ENCODE results near the gene DNAI1. TPM values are rescaled to one million over a fixed set of nuclear protein-coding genes. Genes with fewer than 3 reads are reported as not detected.

The DNAI1 gene
- total RNA-seq, 1 donor from 2014 or later: 1.5 TPM

GRCh38 chr9:34458959-34459340, 345 bp downstream of the DNAI1 start:
- peak overlapping the region; percentile 94 for H3K4me3 Mint-ChIP-seq

GRCh38 chr9:34459356-34459755, 751 bp downstream of the DNAI1 start:
- no peak for DNase-seq (ENCODE audit: low read depth, low spot score)
- Mint-ChIP-seq H3K27me3 (ENCODE audit: low read depth) (peaks cover 3% of the 10 kb centered on the region), H3K36me3 (ENCODE audit: low read depth) (no peaks in the 10 kb centered on the region), H3K4me3 (peak overlapping the region; percentile 94), H3K4me1 (peaks cover 35% of the 10 kb centered on the region), H3K27ac (ENCODE audit: unreplicated experiment) (no peak overlapping the region), H3K9me3 (no peaks in the 10 kb centered on the region)
- no peak for TF ChIP-seq CTCF (conservative IDR thresholded peaks at IDR 0.05)

More at GRCh38 chr9:34458959-34459340, 345 bp downstream of the DNAI1 start:
- peaks cover 3% of the 10 kb centered on the region for H3K27me3 Mint-ChIP-seq (ENCODE audit: low read depth)
- TF ChIP-seq CTCF (conservative IDR thresholded peaks at IDR 0.05): no peak
- no peaks in the 10 kb centered on the region for H3K9me3 Mint-ChIP-seq
- DNase-seq (ENCODE audit: low read depth, low spot score): no peak
- H3K27ac Mint-ChIP-seq (ENCODE audit: unreplicated experiment): peak overlapping the region; percentile 15
- peaks cover 36% of the 10 kb centered on the region for H3K4me1 Mint-ChIP-seq
- H3K36me3 Mint-ChIP-seq (ENCODE audit: low read depth): no peaks in the 10 kb centered on the region

GRCh38 chr9:34459941-34460340, 1.3 kb downstream of the DNAI1 start:
- Mint-ChIP-seq H3K4me3 (peak overlapping the region; percentile 81), H3K27me3 (ENCODE audit: low read depth) (peaks cover 3% of the 10 kb centered on the region), H3K27ac (ENCODE audit: unreplicated experiment) (peak overlapping the region; percentile 59), H3K9me3 (no peaks in the 10 kb centered on the region), H3K36me3 (ENCODE audit: low read depth) (no peaks in the 10 kb centered on the region), H3K4me1 (peaks cover 35% of the 10 kb centered on the region)
- DNase-seq (ENCODE audit: low read depth, low spot score): no peak
- no peak for TF ChIP-seq CTCF (conservative IDR thresholded peaks at IDR 0.05)

- no peak for DNase-seq (ENCODE audit: low read depth, low spot score)
- Mint-ChIP-seq H3K4me3 (no peak overlapping the region), H3K4me1 (peaks cover 36% of the 10 kb centered on the region), H3K9me3 (no peaks in the 10 kb centered on the region), H3K27ac (ENCODE audit: unreplicated experiment) (no peak overlapping the region), H3K36me3 (ENCODE audit: low read depth) (no peaks in the 10 kb centered on the region), H3K27me3 (ENCODE audit: low read depth) (peaks cover 3% of the 10 kb centered on the region)
- no peak for TF ChIP-seq CTCF (conservative IDR thresholded peaks at IDR 0.05)
Measured at GRCh38 chr9:34463098-34463900, 4.7 kb downstream of the DNAI1 start.

- no peak overlapping the region for H3K27ac Mint-ChIP-seq (ENCODE audit: unreplicated experiment)
- TF ChIP-seq CTCF (conservative IDR thresholded peaks at IDR 0.05): no peak
- peaks cover 33% of the 10 kb centered on the region for H3K4me1 Mint-ChIP-seq
- H3K9me3 Mint-ChIP-seq: no peaks in the 10 kb centered on the region
- DNase-seq (ENCODE audit: low read depth, low spot score): no peak
- H3K36me3 Mint-ChIP-seq (ENCODE audit: low read depth): no peaks in the 10 kb centered on the region
- no peak overlapping the region for H3K4me3 Mint-ChIP-seq
- H3K27me3 Mint-ChIP-seq (ENCODE audit: low read depth): peaks cover 3% of the 10 kb centered on the region
Measured at GRCh38 chr9:34463901-34464232, 5.3 kb downstream of the DNAI1 start.

Measured in neural crest cell (in vitro differentiated cells).